GM10847 (cell line): ENCODE data around the gene TPRKB.
"Not testable (repeated sequence)": the region's sequence is repeated elsewhere in the genome, so short reads cannot be mapped to it uniquely, and the experiment has no call there.

Source experiments
- POLR2A ChIP-seq: IDR thresholded peaks from 2 replicates; pipeline ENCODE4 v1.6.1; 2011; ENCODE audit not compliant: insufficient read length; ENCODE audit errors: extremely low read depth

The TPRKB gene

DNA sequence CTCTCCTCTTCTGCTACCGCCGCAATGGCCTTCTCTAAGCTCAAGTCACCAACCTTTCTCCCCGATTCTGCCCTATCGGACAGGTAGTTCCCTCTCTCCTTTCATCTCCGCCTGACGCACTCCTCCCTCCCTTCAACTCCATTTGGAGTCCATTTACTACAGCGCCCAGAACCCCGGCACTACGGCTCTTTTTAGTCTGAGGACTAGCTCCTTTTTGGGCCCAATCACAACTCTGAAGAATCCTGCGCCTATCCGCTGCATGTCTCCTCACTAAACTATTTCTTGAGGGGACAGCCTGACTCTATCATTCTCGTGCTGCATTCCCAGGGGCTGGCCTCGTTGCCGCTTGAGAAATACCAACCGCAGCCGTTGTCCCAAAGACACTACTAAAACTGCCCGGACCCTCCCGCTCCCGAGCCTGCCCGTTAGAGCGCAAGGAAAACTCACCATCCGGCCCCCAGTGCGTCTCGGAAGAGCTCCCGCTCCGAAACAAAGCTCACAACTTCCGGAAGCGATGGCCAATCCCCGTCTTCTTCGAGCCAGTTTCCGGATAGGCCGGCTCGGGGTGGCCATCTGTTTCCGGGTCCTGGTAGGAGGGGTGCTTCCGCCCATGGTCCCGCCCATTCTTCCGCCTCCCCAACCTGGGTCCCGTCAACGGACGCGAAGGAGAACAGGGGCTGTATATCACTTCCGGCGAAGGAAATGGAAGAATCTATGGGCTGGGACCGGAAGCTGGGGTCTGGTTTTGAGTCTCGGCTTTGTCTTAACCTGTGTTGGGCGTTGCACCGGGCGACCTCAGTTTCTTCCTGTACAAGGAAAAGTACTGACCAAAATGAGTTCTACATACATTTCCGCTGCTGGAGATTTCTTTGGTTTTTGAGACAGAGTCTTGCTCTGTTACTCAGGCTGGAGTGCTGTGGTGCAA, at the start of gene TPRKB:
TPRKB (minus strand) TSS at position 491 of the 925 bp plus-strand sequence. CDS start 2,776 bp downstream, outside the sequence.
- peak; percentile 66 for TF ChIP-seq POLR2A

DNA sequence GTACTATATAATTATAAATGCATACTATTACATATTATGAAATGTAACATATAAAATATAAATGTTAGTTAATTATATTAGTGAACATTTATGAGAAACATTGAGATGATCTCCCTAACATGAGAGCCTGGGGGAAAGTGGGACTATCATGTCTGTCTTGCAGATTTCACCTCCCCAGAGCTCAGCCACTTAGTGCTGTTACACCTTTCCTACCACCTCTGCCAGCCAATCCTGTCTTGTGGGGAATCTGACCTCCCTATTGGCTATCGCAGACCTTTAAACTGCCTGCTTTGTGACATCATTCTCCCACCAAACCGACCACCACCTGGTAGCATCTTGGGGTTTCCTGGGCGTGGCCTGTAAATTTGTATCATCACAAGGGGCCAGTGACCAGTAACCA, 46.7 kb upstream of the TPRKB start, which contains the start of gene C2orf78:
C2orf78 (plus strand) TSS at position 301 of the 400 bp plus-strand sequence. CDS start 127 bp downstream, outside the sequence.
- not testable (repeated sequence) for TF ChIP-seq POLR2A

DNA sequence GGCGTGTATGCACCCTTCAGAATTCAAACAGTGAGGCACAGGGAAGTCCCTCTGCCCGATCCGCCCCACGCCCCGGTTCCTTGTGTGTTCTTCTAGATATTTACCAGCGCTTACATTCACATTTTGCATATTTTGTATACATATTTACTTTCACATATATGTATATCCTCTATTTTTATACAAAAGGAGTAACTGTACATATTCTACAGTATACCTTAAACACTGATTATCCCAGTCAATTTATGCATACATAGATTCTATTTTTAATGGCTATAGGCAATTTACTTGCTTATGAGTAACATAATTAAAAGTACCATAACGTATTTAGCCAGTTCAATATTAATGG, 43.1 kb upstream of the TPRKB start:
- TF ChIP-seq POLR2A, result no peak

DNA sequence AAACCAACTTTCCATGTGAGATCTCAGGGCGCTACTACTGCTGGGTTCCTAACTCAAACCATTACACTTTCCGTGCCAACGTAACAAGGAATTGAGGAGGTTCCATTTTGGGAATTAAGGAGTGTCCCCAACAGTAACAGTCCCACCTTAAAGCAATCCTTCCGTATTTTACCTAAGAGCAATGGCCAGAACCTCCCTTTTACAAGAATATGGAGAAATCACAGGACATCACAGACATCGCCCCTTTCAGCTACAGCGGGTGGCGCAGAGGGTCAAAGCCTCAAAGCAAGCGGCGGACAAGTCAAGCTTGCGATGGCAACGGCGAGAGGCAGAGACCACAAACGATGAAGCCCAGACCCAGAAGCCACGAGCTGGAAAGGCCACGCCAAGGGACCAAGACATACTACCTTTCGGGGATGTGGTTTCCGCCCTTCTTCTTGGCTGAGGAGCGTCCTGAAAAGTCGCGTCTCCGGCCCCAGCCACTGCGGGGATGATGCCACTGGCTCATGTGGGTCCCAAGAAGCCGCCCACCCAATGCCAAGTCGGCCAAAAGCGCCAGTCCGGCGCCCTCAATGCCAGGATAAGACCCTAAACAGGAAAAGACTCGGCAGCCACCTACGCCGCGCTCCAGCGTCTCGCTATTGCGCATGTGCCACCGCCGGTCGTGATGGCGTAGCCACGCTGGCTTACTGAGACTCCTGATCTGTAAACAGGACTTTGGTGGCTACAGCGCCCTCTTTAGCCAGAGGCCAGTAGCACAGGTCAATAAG, 42.5 kb upstream of the TPRKB start, which contains the start of gene DUSP11:
DUSP11 (minus strand) TSS at position 637 of the 770 bp plus-strand sequence; CDS start at position 508, 129 bp downstream.
- TF ChIP-seq POLR2A, result peak; percentile 77

DNA sequence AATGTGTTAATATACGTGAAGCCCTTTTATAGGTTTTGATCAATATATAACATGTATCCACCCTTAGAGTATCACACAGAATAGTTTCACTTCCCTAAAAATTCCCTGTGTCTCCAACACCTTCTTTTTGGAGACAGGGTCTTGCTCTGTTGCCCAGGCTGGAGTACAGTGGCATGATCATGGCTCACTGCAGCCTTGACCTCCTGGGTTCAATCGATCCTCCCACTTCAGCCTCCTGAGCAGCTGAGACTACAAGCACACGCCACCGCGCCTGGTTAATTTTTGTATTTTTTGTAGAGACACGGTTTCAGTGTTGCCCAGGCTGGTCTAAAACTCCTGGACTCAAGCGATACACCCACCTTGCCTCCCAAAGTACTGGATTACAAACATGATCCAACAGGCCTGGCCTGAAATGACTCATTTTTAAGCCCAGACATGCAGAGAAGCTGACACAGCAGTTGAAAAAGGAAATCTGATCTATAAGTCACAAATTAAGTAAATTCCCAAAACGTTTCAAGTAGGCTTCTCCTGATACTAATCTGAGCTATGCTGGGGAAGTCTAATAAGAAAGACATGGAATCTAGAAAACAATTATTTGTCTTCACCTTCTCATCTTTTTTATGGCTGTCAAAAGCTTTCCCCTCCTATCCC, 39.8 kb upstream of the TPRKB start:
- TF ChIP-seq POLR2A, result no peak

DNA sequence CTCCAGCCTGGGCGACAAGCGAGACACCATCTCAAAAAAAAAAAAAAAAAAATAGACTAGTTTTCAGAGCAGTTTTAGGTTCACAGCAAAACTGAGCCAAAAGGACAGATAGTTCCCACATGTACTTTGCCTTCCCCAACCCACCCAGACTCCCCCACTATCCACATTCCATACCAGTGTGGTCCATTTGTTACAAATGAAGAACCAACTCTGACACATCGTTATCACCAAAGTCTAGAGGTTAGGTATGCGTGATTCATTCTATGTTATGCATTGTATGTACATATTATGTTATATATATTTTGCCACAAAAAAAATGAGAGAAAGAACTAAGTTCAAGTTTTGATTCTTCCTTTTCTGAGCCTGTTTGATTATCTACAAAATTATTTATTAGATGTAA, 39.2 kb upstream of the TPRKB start:
- TF ChIP-seq POLR2A, result no peak

DNA sequence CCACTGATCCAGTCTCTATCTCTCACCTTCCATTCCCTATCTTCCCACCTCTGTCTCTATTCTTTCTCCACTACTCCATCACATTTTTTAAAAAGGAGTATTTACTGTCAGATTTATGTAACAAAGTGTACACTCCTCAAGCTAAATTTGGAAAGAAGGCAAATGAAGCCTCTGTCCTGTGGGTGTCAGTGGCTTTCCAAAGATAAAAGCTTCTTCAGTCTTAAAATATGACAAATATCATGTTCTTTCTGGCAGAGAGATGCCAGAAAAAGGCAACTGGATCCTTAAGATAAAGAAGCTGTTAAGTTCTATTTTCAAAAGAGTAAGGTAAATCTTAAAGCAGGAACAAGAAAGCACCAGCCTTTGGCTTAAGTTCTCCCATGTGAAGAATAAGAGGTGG, 35.7 kb upstream of the TPRKB start:
- TF ChIP-seq POLR2A, result no peak

DNA sequence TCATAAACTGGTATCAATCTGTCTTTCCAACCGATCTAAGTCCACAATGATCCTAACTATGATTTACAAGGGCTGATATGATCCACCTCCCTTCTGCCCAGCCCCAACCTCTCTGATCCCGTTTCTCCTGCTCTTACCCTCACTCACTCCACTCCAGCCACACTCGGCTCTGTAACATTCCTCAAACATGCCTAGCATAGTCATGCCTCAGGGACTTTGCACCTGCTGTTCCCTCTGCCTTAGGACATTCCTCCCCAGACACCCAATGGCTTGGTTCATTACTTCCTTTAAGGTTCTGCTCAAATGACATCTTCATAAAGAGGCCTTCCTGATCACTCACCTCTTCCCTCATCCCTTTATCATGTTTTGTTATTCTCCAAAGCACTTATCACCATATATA, 33.6 kb upstream of the TPRKB start:
- TF ChIP-seq POLR2A, result no peak

DNA sequence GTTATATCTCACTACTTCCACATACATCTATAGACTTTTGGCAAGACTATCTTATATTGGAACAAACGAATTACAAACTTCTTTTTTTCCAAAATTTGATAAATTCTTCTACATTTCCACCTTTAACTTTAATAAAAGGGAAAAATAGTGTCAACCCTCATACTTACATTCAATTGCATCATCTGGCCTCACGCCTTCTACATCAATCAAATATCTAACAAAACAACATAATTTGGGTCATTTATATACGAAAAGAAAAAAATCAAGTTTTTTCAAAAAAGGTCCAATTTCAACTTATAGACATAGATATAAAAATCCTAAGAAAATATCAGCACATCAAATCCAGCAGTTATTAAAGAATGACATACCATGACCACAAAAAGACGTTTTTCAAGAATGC, 29.8 kb upstream of the TPRKB start:
- no peak for TF ChIP-seq POLR2A

DNA sequence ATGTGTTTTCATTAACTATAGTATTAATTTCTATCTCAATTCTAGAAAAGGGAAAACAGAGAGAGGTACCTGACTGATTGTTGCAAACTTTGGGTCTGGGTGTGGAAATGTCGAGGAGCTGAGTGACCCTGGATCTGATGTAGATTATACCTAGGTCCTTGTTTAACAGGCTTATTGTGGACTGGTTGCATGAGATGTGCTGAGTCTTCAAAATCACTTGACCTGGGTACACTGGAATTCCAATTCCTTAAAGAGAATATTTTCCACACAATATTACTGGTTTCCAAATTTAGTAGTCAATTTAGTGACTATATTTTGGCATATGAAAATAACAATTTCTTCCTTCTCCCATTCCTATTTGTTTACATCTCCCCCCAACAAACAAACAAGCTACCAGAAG, 29.2 kb upstream of the TPRKB start:
- no peak for TF ChIP-seq POLR2A

DNA sequence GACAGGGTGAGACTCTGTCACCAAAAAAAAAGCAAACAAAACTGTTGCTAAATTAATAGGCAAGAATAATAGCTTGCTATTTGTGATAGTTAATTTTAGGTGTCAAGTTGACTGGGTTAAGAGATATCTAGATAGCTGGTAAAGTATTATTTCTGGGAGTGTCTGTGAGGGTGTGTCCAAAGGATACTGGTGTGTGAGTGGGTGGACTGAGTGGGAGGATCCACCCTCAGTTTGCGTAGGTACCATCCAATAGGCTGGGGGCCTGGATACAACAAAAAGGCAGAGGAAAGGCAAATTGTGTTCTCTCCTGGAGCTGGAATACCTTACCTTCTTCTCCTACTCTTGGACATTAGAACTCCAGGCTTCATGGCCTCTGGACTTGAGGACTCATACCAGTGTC, 27.8 kb upstream of the TPRKB start:
- TF ChIP-seq POLR2A, result no peak

DNA sequence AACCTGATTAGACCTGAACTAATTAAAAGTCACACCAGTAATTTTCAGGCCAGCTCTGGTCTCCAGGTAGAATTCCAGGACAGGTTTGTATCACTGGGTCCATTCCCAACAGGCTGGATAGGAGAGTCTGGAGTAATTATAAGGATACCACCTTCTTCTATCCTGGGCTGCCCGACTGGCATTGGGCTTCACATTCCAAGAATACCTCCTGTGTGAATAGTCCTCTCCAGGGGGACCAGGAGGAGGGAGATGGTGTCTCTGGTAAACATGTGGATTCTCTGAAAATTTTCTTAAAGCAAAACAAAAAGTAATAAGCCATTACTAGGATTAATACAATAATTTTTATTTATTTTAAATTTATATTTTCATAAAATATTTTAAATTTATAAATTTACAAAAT, 25.4 kb upstream of the TPRKB start:
- TF ChIP-seq POLR2A, result no peak

DNA sequence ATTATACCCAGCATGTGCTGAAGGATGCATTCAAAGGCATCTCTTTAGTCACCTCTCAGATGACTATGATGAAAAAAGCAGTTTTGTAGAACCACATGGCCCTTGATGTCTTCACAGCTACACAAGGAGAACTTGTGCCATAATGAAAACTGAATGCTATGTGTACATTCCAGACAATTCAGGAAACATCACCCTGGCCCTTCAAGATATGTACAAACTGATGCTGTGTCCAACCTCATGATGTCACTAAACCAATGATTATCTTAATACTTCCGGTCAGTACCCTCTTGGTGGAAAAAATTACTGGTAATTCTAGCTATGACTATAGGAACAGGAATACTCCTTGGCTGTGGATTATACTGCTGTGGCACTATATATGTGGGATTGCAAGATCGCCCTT, 22.8 kb upstream of the TPRKB start:
- TF ChIP-seq POLR2A, result no peak

DNA sequence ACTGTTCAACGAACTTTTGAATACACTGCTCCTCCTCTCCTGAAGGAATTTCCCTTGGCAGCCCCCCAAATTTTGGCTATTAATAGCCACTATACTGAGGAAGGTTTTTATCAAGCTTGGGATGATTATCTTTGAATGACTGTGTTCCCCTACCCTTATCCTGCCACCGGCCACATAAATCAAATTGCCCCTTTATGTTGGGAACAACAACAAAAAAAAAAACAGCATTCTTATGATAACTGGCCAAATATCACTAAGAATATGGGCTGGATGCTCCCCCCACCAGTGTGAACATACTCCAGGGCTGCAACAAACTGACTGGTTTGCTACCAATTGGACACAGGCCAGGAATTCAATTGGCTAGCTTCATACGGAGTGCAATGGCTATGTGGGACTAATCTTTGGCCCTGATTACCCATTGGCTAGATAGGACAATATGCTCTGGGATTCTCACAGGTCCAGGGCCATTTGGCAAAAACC, 22.2 kb upstream of the TPRKB start:
- TF ChIP-seq POLR2A, result no peak

DNA sequence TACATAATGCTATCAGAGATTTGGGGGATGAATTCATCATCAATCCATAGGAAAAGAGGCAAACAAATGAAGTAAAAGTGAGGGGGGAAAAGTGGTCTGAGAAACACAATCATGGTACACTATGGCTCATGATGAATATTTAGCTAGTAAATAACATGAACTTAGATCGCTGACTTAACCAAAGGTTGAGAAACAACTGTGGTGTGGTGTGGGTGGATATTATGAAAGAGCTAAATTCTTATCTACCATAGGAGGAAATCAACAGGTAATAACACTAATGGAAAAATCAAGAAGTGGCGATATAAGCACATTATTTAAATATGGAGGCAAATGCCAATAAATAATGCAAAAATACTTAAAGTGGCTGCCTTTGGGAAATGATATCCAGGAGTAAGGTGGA, 12.2 kb upstream of the TPRKB start:
- no peak for TF ChIP-seq POLR2A

DNA sequence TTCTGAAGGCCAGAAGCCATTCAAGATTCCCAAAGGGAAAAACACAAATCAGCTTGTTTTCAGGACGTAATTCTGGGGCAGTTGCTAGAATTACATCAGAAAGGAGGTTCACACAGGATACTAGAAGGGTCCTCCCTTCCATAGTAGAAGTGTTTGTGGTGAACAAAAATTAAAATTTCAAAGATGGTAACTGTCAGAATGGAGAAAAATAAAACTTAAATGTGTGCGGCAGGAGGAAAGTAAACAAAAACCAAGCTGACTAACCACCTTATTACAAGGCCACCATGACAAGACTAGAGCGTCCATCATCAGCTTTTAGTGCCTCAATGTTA, 9.7 kb upstream of the TPRKB start:
- no peak for TF ChIP-seq POLR2A
